ENCODE data around the gene SMIM20. TPM values are rescaled to one million over a fixed set of nuclear protein-coding genes. Genes with fewer than 3 reads are reported as not detected.
A peak's percentile ranks its signal among the peaks of the same experiment; 100 is the strongest.
"Not testable (repeated sequence)": the region's sequence is repeated elsewhere in the genome, so short reads cannot be mapped to it uniquely, and the experiment has no call there.

The SMIM20 gene
- total and polyA plus RNA-seq, 2 experiments from 2014 or later, result 35.6 to 53.0 TPM

GRCh38 chr4:25903900-25904747, 9.9 kb upstream of the SMIM20 start:
- H3F3A ChIP-seq (ENCODE audit: insufficient read depth), result peaks cover 12% of the 10 kb centered on the region; the same call in 1 of the 2 replicates
- no peaks in the 10 kb centered on the region for H3K9me2 ChIP-seq (ENCODE audit: insufficient read depth)
- H3K4me1 ChIP-seq (ENCODE audit: insufficient read depth), result peaks cover 19% of the 10 kb centered on the region
- H3K9ac ChIP-seq, result no peak overlapping the region
- H3K27me3 ChIP-seq (replicated peaks; ENCODE audit: insufficient read depth), result no peaks in the 10 kb centered on the region
- H3K27ac ChIP-seq, result no peak overlapping the region
- H3K4me3 ChIP-seq, result no peak overlapping the region
- TF ChIP-seq EZH2phosphoT487 (IDR thresholded peaks at IDR 0.05; ENCODE audit: insufficient read depth, low read depth), result no peak
- no peak for TF ChIP-seq EZH2 (IDR thresholded peaks at IDR 0.05; ENCODE audit: insufficient read depth, poor library complexity, severe bottlenecking)
- H3K79me2 ChIP-seq (ENCODE audit: insufficient read depth), result no peaks in the 10 kb centered on the region
- DNase-seq, result peak; percentile 55
- 81 to 85% methylated on average over 8 of the region's 8 CpGs for WGBS, 2 experiments (ENCODE audit: low coverage in 1 of 2, low lambda C conversion rate in 2 of 2, missing lambda C conversion rate in 2 of 2)
- in situ Hi-C loops (cut with MboI), result no loop called here
- no peak overlapping the region for H2AFZ ChIP-seq
- H3K36me3 ChIP-seq (ENCODE audit: low read depth), result no peaks in the 10 kb centered on the region
- H3K9me3 ChIP-seq (ENCODE audit: low read depth), result no peaks in the 10 kb centered on the region
- no peak overlapping the region for H3K4me2 ChIP-seq (ENCODE audit: unreplicated experiment)
- no peaks in the 10 kb centered on the region for H4K20me1 ChIP-seq (ENCODE audit: insufficient read depth)

DNA sequence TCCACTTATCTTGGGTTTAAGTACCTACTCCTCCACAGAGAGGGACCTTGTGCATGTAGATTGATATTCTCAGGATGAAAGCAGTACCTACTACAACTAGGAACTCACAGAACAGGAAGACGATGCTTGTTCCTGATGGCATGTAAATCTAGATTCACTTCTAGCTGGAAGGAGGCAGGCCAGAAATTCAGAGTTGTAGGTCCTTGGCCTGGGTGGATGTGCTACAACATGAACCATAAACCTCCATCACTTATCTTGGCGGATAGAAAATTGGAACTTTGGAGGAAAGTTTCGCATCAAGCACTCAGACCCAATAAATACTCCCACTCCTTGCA, 9.3 kb upstream of the SMIM20 start:
- in situ Hi-C loops (cut with MboI), result no loop called here
- H4K20me1 ChIP-seq (ENCODE audit: insufficient read depth), result no peaks in the 10 kb centered on the region
- TF ChIP-seq EZH2 (IDR thresholded peaks at IDR 0.05; ENCODE audit: insufficient read depth, poor library complexity, severe bottlenecking) (no peak), EZH2phosphoT487 (IDR thresholded peaks at IDR 0.05; ENCODE audit: insufficient read depth, low read depth) (no peak)
- no peak overlapping the region for H3K4me3 ChIP-seq
- H3K4me2 ChIP-seq (ENCODE audit: unreplicated experiment), result no peak overlapping the region
- 92 to 93% methylated on average over 3 of the region's 3 CpGs for WGBS, 2 experiments (ENCODE audit: low coverage in 1 of 2, low lambda C conversion rate in 2 of 2, missing lambda C conversion rate in 2 of 2)
- no peak for DNase-seq
- no peaks in the 10 kb centered on the region for H3K27me3 ChIP-seq (replicated peaks; ENCODE audit: insufficient read depth)
- H3K9me2 ChIP-seq (ENCODE audit: insufficient read depth), result no peaks in the 10 kb centered on the region
- no peaks in the 10 kb centered on the region for H3K36me3 ChIP-seq (ENCODE audit: low read depth)
- no peak overlapping the region for H3K9ac ChIP-seq
- H2AFZ ChIP-seq, result no peak overlapping the region
- peaks cover 17% of the 10 kb centered on the region; the same call in 1 of the 2 replicates for H3F3A ChIP-seq (ENCODE audit: insufficient read depth)
- H3K27ac ChIP-seq, result no peak overlapping the region
- no peaks in the 10 kb centered on the region for H3K79me2 ChIP-seq (ENCODE audit: insufficient read depth)
- no peaks in the 10 kb centered on the region for H3K9me3 ChIP-seq (ENCODE audit: low read depth)
- H3K4me1 ChIP-seq (ENCODE audit: insufficient read depth), result peaks cover 19% of the 10 kb centered on the region

- H3K4me3 ChIP-seq, result no peak overlapping the region
- no peaks in the 10 kb centered on the region for H3K27me3 ChIP-seq (replicated peaks; ENCODE audit: insufficient read depth)
- H3K4me1 ChIP-seq (ENCODE audit: insufficient read depth), result peaks cover 12% of the 10 kb centered on the region
- no peak for DNase-seq
- whole genome bisulfite sequencing, 2 experiments (ENCODE audit: low coverage in 1 of 2, low lambda C conversion rate in 2 of 2, missing lambda C conversion rate in 2 of 2), result 95 to 98% methylated on average over 4 of the region's 4 CpGs
- no peaks in the 10 kb centered on the region for H3K9me3 ChIP-seq (ENCODE audit: low read depth)
- no peak overlapping the region for H3K9ac ChIP-seq
- H2AFZ ChIP-seq, result no peak overlapping the region
- in situ Hi-C loops (cut with MboI), result no loop called here
- no peaks in the 10 kb centered on the region for H3K36me3 ChIP-seq (ENCODE audit: low read depth)
- TF ChIP-seq EZH2phosphoT487 (IDR thresholded peaks at IDR 0.05; ENCODE audit: insufficient read depth, low read depth), result no peak
- TF ChIP-seq EZH2 (IDR thresholded peaks at IDR 0.05; ENCODE audit: insufficient read depth, poor library complexity, severe bottlenecking), result no peak
- peaks cover 17% of the 10 kb centered on the region; the same call in 1 of the 2 replicates for H3F3A ChIP-seq (ENCODE audit: insufficient read depth)
- H4K20me1 ChIP-seq (ENCODE audit: insufficient read depth), result no peaks in the 10 kb centered on the region
- H3K9me2 ChIP-seq (ENCODE audit: insufficient read depth), result no peaks in the 10 kb centered on the region
- H3K4me2 ChIP-seq (ENCODE audit: unreplicated experiment), result no peak overlapping the region
- no peak overlapping the region for H3K27ac ChIP-seq
- H3K79me2 ChIP-seq (ENCODE audit: insufficient read depth), result no peaks in the 10 kb centered on the region
Observed at GRCh38 chr4:25905371-25905770, 8.6 kb upstream of the SMIM20 start.

DNA sequence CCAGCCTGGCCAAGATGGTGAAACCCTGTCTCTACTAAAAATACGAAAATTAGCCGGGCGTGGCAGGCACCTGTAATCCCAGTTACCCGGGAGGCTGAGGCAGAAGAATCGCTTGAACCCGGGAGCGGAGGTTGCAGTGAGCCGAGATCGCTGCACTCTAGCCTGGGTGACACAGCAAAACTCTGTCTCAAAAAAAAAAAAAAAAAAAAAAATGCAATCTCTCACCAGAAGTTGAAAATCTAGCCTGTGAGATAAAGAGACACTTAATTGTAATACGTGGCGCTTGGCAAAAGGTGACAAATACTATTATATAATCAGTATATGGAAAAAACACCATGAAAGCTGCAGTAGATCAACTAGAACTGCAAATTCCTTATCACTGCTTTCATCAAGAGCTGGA, 7.9 kb upstream of the SMIM20 start:
- 95% methylated on average over 11 of the region's 11 CpGs for WGBS, 2 experiments (ENCODE audit: low coverage in 1 of 2, low lambda C conversion rate in 2 of 2, missing lambda C conversion rate in 2 of 2)
- H2AFZ ChIP-seq; H3K79me2 ChIP-seq (ENCODE audit: insufficient read depth); H3K27ac ChIP-seq; H4K20me1 ChIP-seq (ENCODE audit: insufficient read depth); H3K4me1 ChIP-seq (ENCODE audit: insufficient read depth); H3K9ac ChIP-seq; H3K36me3 ChIP-seq (ENCODE audit: low read depth); in situ Hi-C loops (cut with MboI); H3K4me3 ChIP-seq; H3K9me3 ChIP-seq (ENCODE audit: low read depth); H3K4me2 ChIP-seq (ENCODE audit: unreplicated experiment); H3K9me2 ChIP-seq (ENCODE audit: insufficient read depth); H3K27me3 ChIP-seq (replicated peaks; ENCODE audit: insufficient read depth); DNase-seq: not testable (repeated sequence)
- H3F3A ChIP-seq (ENCODE audit: insufficient read depth), result peaks cover 17% of the 10 kb centered on the region; the same call in 1 of the 2 replicates
